ENCODE measurements around the gene MIPOL1.
"Not testable (repeated sequence)": the region's sequence is repeated elsewhere in the genome, so short reads cannot be mapped to it uniquely, and the experiment has no call there.

MIPOL1 gene, protein sequence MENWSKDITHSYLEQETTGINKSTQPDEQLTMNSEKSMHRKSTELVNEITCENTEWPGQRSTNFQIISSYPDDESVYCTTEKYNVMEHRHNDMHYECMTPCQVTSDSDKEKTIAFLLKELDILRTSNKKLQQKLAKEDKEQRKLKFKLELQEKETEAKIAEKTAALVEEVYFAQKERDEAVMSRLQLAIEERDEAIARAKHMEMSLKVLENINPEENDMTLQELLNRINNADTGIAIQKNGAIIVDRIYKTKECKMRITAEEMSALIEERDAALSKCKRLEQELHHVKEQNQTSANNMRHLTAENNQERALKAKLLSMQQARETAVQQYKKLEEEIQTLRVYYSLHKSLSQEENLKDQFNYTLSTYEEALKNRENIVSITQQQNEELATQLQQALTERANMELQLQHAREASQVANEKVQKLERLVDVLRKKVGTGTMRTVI

DNA sequence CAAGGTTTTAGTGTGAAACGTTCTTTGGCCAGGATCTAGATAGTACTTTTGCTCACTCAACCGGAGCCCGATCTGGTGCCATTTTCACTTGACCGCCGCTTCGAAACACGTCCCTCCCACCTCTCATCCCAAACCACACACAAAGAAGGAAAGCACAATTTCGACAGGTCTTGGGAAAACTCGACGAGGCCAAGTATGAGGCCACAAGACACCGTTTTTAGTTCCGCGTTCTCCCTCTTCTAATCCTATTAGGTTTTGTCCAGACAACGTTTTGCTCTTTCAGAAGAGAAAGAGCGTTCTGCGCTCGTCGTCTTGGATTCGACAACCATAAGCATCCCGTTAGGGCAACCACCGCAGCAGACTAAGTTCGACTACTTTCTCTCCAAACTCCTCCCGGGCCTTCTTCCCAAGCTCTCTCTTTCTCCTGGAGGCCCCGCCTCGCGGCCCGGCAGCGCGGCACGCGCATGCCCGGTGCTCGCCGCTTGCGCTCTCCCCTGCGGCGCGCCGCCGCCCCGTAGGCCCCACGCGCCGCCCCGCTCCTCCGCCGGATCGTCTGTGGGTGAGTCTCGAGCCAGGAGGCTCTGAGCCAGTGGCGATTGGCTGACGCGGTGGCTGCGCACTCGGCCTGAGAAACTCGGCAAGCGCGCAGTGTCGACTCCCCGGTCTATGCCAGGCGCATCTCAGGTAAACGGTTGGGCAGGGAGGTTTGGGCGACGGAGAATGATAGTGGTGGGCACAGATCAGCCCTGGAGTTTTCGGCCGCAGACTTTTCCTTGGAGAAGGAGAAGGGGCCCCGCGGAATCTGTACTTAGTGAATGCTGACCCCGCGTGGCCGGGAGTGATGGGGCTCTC, at the start of gene MIPOL1:
TSS of gene MIPOL1 (plus strand) at position 517 of the 852 bp plus-strand sequence. CDS start 49,952 bp downstream, outside the sequence.
- peaks cover 2% of the 10 kb centered on the region for H3K9me3 Mint-ChIP-seq
- peaks cover 26% of the 10 kb centered on the region for H3K27me3 Mint-ChIP-seq
- H3K4me3 Mint-ChIP-seq: peak within 1 kb of the TSS; percentile 53
- H3K27ac Mint-ChIP-seq: no peak within 1 kb of the TSS
- peaks cover 15% of the 10 kb centered on the region for H3K4me1 Mint-ChIP-seq (ENCODE audit: low read depth)
- no peaks in the 10 kb centered on the region for H3K36me3 Mint-ChIP-seq (ENCODE audit: low read depth)
- DNase-seq: peak; percentile 46

GRCh38 chr14:37150414-37150813, 47.3 kb upstream of the MIPOL1 start:
- H3K27me3 Mint-ChIP-seq: no peaks in the 10 kb centered on the region
- H3K36me3 Mint-ChIP-seq (ENCODE audit: low read depth): no peaks in the 10 kb centered on the region
- peaks cover 16% of the 10 kb centered on the region for H3K9me3 Mint-ChIP-seq

GRCh38 chr14:37153005-37153404, 44.7 kb upstream of the MIPOL1 start:
- Mint-ChIP-seq H3K27me3 (no peaks in the 10 kb centered on the region), H3K9me3 (peaks cover 14% of the 10 kb centered on the region), H3K4me1 (ENCODE audit: low read depth) (no peaks in the 10 kb centered on the region), H3K36me3 (ENCODE audit: low read depth) (no peaks in the 10 kb centered on the region), H3K4me3 (no peak overlapping the region), H3K27ac (no peak overlapping the region)
- DNase-seq: no peak

More at GRCh38 chr14:37150414-37150813, 47.3 kb upstream of the MIPOL1 start:
- Mint-ChIP-seq H3K4me3 (no peak overlapping the region), H3K4me1 (ENCODE audit: low read depth) (no peaks in the 10 kb centered on the region), H3K27ac (no peak overlapping the region)
- DNase-seq: no peak

- no peaks in the 10 kb centered on the region for H3K4me1 Mint-ChIP-seq (ENCODE audit: low read depth)
- peaks cover 14% of the 10 kb centered on the region for H3K9me3 Mint-ChIP-seq
- no peak overlapping the region for H3K27ac Mint-ChIP-seq
- no peak for DNase-seq
- no peak overlapping the region for H3K4me3 Mint-ChIP-seq
- no peaks in the 10 kb centered on the region for H3K27me3 Mint-ChIP-seq
- H3K36me3 Mint-ChIP-seq (ENCODE audit: low read depth): no peaks in the 10 kb centered on the region
These were observed 44.3 kb upstream of the MIPOL1 start for GRCh38 chr14:37153483-37153882.

DNA sequence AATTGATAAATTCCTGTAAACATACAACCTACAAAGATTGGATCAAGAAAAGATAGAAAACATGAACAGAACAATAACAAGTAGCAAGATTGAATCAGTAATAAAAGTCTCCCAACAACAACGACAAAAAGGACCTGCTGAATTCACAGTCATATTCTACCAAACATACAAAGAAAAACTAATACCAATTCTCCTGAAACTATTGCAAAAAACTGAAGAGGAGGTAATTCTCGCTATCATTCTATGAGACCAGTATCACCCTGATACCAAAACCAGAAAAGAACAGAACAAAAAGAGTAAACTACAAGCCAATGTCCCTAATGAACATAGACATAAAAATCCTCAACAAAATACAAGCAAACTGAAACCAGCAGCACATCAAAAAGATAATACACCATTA, 39.8 kb upstream of the MIPOL1 start:
- H3K27ac Mint-ChIP-seq: no peak overlapping the region
- peaks cover 16% of the 10 kb centered on the region for H3K9me3 Mint-ChIP-seq
- no peaks in the 10 kb centered on the region for H3K4me1 Mint-ChIP-seq (ENCODE audit: low read depth)
- H3K36me3 Mint-ChIP-seq (ENCODE audit: low read depth): no peaks in the 10 kb centered on the region
- no peak overlapping the region for H3K4me3 Mint-ChIP-seq
- no peak for DNase-seq
- no peaks in the 10 kb centered on the region for H3K27me3 Mint-ChIP-seq

DNA sequence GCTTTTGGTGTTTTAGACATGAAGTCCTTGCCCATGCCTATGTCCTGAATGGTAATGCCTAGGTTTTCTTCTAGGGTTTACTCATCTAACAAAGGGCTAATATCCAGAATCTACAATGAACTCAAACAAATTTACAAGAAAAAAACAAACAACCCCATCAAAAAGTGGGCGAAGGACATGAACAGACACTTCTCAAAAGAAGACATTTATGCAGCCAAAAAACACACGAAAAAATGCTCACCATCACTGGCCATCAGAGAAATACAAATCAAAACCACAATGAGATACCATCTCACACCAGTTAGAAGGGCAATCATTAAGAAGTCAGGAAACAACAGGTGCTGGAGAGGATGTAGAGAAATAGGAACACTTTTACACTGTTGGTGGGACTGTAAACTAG, 35.4 kb upstream of the MIPOL1 start:
- not testable (repeated sequence) for H3K36me3 Mint-ChIP-seq (ENCODE audit: low read depth); DNase-seq; H3K27me3 Mint-ChIP-seq; H3K9me3 Mint-ChIP-seq; H3K27ac Mint-ChIP-seq; H3K4me3 Mint-ChIP-seq; H3K4me1 Mint-ChIP-seq (ENCODE audit: low read depth)

DNA sequence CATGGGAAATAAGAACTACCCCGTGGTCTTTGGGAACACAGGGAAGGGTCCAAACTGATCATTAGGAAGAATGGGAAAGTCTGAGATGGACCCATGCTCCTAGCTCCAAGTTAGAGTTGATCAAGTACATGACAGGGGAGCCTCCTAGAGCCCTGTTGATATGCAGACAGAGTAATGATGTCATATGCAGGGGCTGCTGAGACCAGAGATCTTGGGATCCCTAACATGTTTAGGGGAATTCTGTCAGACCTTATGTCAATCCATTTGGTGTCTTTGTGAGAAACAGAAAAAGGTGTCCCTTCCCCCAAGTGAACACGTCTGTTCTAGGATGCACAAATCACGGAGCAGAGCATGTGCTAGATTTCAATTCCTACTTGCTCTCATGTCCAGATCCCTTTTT, 31.9 kb upstream of the MIPOL1 start:
- Mint-ChIP-seq H3K4me3 (no peak overlapping the region), H3K4me1 (ENCODE audit: low read depth) (no peaks in the 10 kb centered on the region), H3K27me3 (peaks cover 7% of the 10 kb centered on the region), H3K36me3 (ENCODE audit: low read depth) (no peaks in the 10 kb centered on the region), H3K9me3 (peaks cover 4% of the 10 kb centered on the region), H3K27ac (no peak overlapping the region)
- no peak for DNase-seq

- Mint-ChIP-seq H3K27me3 (peaks cover 16% of the 10 kb centered on the region), H3K4me3 (no peak overlapping the region), H3K4me1 (ENCODE audit: low read depth) (peaks cover 4% of the 10 kb centered on the region)
These were observed 30.3 kb upstream of the MIPOL1 start for GRCh38 chr14:37167151-37168047.

GRCh38 chr14:37168721-37169120, 29.0 kb upstream of the MIPOL1 start:
- H3K9me3 Mint-ChIP-seq: peaks cover 2% of the 10 kb centered on the region
- no peak overlapping the region for H3K27ac Mint-ChIP-seq
- no peak overlapping the region for H3K4me3 Mint-ChIP-seq
- DNase-seq: no peak
- H3K27me3 Mint-ChIP-seq: peaks cover 28% of the 10 kb centered on the region
- peaks cover 4% of the 10 kb centered on the region for H3K4me1 Mint-ChIP-seq (ENCODE audit: low read depth)
- no peaks in the 10 kb centered on the region for H3K36me3 Mint-ChIP-seq (ENCODE audit: low read depth)

More at GRCh38 chr14:37167151-37168047, 30.3 kb upstream of the MIPOL1 start:
- DNase-seq: no peak
- Mint-ChIP-seq H3K27ac (no peak overlapping the region), H3K9me3 (peaks cover 2% of the 10 kb centered on the region), H3K36me3 (ENCODE audit: low read depth) (no peaks in the 10 kb centered on the region)

GRCh38 chr14:37170237-37170636, 27.5 kb upstream of the MIPOL1 start:
- Mint-ChIP-seq H3K36me3 (ENCODE audit: low read depth) (no peaks in the 10 kb centered on the region), H3K4me1 (ENCODE audit: low read depth) (peaks cover 4% of the 10 kb centered on the region), H3K27me3 (peaks cover 32% of the 10 kb centered on the region), H3K4me3 (no peak overlapping the region), H3K9me3 (peaks cover 3% of the 10 kb centered on the region), H3K27ac (no peak overlapping the region)
- no peak for DNase-seq

DNA sequence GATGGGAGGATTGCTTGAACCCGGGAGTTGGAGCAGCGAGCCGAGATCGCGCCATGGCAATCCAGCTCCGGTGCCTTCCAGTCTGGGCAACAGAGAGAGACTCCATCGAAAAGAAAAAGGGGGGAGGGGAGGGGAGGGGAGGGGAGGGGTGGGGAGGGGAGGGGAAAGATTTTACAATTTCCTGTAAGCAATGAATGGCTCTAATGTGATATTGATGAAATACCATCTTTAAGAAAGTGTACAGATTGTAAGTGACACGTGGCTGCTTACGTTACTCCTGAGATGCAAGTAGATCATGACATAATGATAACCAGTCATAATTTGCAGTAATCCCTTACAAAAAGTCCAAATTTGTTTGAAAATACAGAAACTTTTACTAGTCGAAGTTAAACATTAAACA, 26.7 kb upstream of the MIPOL1 start:
- H3K27ac Mint-ChIP-seq: no peak overlapping the region
- H3K36me3 Mint-ChIP-seq (ENCODE audit: low read depth): no peaks in the 10 kb centered on the region
- DNase-seq: no peak
- no peak overlapping the region for H3K4me3 Mint-ChIP-seq
- H3K9me3 Mint-ChIP-seq: peaks cover 1% of the 10 kb centered on the region
- H3K27me3 Mint-ChIP-seq: peaks cover 32% of the 10 kb centered on the region
- H3K4me1 Mint-ChIP-seq (ENCODE audit: low read depth): peaks cover 4% of the 10 kb centered on the region

DNA sequence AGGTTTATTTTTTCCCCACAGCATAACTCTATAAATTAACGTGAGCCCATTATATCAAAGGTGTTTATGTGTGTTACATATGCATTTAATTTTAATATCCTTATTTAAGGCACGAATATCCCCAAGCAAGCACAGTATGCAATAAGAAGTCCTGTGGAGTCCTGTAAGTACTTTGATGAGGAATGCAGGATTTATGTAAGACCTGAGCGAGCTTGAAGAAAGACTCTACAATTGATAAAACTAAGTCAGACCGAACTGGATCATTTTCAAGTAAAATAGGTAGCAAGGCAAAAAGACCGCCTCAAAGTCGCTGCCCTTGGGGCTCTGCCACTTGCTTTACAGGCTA, 26.1 kb upstream of the MIPOL1 start:
- Mint-ChIP-seq H3K4me1 (ENCODE audit: low read depth) (peaks cover 4% of the 10 kb centered on the region), H3K27me3 (peaks cover 32% of the 10 kb centered on the region), H3K27ac (no peak overlapping the region), H3K4me3 (no peak overlapping the region), H3K9me3 (peaks cover 1% of the 10 kb centered on the region), H3K36me3 (ENCODE audit: low read depth) (no peaks in the 10 kb centered on the region)
- DNase-seq: no peak

DNA sequence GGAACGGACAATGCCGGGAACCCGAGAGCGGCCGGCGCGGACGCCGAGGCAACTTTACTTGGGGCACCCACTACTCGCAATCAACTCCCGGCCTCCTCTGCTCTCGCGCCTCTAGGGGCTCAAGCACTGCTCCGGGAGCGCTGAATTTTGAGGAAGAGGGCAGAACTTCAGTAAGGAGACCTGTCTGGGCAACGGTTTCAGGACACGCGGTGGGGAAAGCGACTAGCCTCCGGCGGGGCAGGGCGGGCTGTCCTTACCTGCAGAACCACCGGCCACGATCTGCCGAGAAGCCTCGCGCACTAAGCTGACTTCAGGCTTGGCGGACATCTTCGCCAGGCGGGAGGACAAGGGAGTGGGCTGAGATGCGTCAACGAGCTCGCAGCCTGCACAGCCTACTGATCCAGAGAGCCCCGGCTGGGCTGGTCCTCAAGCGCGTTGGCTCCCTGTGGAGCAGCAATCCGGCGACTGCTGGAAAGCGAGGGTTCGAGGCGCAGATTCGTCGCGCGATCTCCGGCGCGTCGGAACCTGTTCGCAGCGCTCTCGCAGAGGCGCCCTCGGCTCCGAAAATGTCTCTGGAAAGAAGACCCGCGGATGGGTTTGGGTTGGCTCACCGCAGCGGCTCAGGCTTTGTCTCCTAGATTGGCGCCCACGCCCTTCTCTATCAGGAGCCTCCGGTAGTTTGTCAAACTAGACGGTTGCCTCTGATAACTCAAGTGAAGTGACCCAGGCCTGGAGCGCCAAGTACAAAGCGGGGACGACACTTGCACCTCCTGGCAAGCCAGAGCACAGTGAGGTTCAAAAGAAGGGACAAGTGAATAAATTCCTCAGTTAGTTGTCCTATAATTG, 25.5 kb upstream of the MIPOL1 start, which contains the start of gene SLC25A21:
TSS of gene SLC25A21 (minus strand) at position 583 of the 846 bp plus-strand sequence.
- peaks cover 1% of the 10 kb centered on the region for H3K9me3 Mint-ChIP-seq
- peaks cover 4% of the 10 kb centered on the region for H3K4me1 Mint-ChIP-seq (ENCODE audit: low read depth)
- DNase-seq: peak; percentile 30
- H3K27me3 Mint-ChIP-seq: peaks cover 32% of the 10 kb centered on the region
- no peak within 1 kb of the TSS for H3K27ac Mint-ChIP-seq
- H3K4me3 Mint-ChIP-seq: peak within 1 kb of the TSS; percentile 50
- H3K36me3 Mint-ChIP-seq (ENCODE audit: low read depth): no peaks in the 10 kb centered on the region

Data from activated T-cell treated with anti-CD3 and anti-CD28 coated beads, Interleukin-2, amount 50 U/mL, for 24 hours (primary cell).